Effector memory CD4-positive, alpha-beta T cell (primary cell): ENCODE results near the gene WDR45B.

Experiments
- DNase-seq, 3 donors: peaks; one replicate each; pipeline ENCODE4 v3.0.0-alpha.2; 2020
- H3K27ac ChIP-seq: 2 replicates; pipeline ENCODE4 v1.7.0; 2013; ENCODE audit warnings: mild to moderate bottlenecking, low read length, moderate library complexity; ENCODE audit not compliant: insufficient read depth, poor library complexity, severe bottlenecking
- H3K27me3 ChIP-seq: replicated peaks from 2 replicates; pipeline ENCODE4 v1.7.0; 2013; ENCODE audit warnings: mild to moderate bottlenecking, low read length; ENCODE audit not compliant: insufficient read depth, control insufficient read depth, poor library complexity, severe bottlenecking
- H3K36me3 ChIP-seq: 2 replicates; pipeline ENCODE4 v1.7.0; 2013; ENCODE audit warnings: mild to moderate bottlenecking, low read length, moderate library complexity; ENCODE audit not compliant: control insufficient read depth, insufficient read depth
- H3K4me1 ChIP-seq: 2 replicates; pipeline ENCODE4 v1.7.0; 2013; ENCODE audit warnings: low read length, mild to moderate bottlenecking; ENCODE audit not compliant: control insufficient read depth, insufficient read depth, poor library complexity, severe bottlenecking
- H3K4me3 ChIP-seq: 2 replicates; pipeline ENCODE4 v1.7.0; 2013; ENCODE audit warnings: low read length, low read depth, mild to moderate bottlenecking; ENCODE audit not compliant: insufficient read depth, poor library complexity, severe bottlenecking
- H3K9me3 ChIP-seq: 2 replicates; pipeline ENCODE4 v1.7.0; 2013; ENCODE audit warnings: mild to moderate bottlenecking, low read length, moderate library complexity; ENCODE audit not compliant: control insufficient read depth

The WDR45B gene

DNA sequence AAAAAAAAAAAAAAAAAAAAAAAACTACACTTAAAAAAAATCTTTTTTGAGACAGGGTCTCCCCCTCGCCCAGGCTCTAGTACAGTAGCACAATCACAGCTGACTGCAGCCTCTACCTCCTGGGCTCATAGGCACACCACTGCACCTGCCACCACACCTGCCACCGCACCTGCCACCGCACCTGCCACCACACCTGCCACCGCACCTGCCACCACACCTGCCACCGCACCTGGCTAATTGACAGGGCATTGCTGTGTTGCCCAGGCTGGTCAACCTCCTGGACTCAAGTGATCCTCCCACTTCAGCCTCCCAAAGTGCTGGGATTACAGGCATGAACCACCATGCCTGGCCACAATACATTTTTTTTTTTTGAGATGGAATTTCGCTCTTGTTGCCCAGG is 17.6 kb upstream of the WDR45B start:
- Histone ChIP-seq H3K36me3 (no peaks in the 10 kb centered on the region), H3K4me3 (no peak overlapping the region), H3K9me3 (no peaks in the 10 kb centered on the region), H3K4me1 (no peaks in the 10 kb centered on the region), H3K27me3 (no peaks in the 10 kb centered on the region), H3K27ac (no peak overlapping the region)
- no peak for DNase-seq

DNA sequence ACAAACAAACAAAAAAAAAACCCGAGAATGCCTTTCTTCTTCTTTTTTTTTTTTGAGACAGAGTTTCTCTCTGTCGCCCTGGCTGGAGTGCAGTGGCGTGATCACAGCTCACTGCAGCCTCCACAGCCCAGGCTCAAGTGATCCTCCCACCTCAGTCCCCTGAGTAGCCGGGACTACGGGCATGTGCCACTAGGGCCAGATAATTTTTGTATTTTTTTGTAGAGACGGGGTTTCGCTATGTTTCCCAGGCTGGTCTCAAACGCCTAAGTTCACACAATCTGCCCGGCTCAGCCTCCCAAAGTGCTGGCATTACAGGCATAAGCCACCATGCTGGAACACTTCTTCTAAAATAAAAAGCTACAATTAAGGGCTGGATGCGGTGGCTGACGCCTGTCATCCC is 17.0 kb upstream of the WDR45B start:
- Histone ChIP-seq H3K27me3 (no peaks in the 10 kb centered on the region), H3K9me3 (no peaks in the 10 kb centered on the region), H3K4me1 (no peaks in the 10 kb centered on the region), H3K27ac (no peak overlapping the region), H3K4me3 (no peak overlapping the region), H3K36me3 (no peaks in the 10 kb centered on the region)
- DNase-seq = no peak

DNA sequence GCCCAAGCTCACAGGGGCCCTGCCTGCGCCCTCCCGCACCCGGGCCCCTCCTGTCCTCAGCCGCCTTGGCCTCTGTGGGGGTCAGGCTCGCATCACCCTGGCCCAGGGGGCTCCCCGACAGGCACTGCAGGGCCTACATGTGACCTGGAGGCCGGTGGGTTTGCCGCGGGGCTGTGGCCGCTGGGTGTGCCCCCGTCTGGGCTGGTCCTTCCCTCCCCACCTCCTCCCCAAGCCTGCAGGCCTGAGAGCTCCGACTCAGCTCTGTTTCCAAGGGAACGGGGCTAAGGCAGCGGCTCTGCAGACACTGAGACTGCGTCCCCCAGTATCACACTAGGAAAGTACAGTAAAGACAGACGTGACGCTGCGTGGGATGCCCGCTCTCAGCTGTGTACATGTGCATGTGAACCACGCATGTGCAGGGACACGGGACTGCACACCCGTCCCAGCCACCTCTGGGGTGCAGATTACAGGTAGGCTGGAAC is 16.5 kb upstream of the WDR45B start:
- Histone ChIP-seq H3K27me3 (no peaks in the 10 kb centered on the region), H3K9me3 (no peaks in the 10 kb centered on the region), H3K4me3 (no peak overlapping the region), H3K27ac (no peak overlapping the region), H3K4me1 (no peaks in the 10 kb centered on the region), H3K36me3 (no peaks in the 10 kb centered on the region)
- no peak for DNase-seq

DNA sequence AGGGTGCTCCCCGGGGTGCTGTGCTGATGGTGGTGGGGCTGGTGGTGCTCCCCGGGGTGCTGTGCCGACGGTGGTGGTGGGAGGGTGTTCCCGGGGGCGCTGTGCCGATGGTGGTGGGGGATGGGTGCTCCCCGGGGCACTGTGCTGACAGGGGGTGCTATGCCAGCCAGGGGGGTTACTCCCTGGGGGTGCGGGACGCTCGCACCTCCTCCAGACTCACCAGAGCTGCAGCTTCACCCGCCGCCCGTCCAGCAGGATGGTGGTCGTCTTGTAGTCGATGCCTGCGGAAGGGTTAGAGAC is 16.0 kb upstream of the WDR45B start:
- no peaks in the 10 kb centered on the region for H3K36me3 ChIP-seq
- no peaks in the 10 kb centered on the region for H3K27me3 ChIP-seq
- H3K4me3 ChIP-seq = no peak overlapping the region
- no peak overlapping the region for H3K27ac ChIP-seq
- H3K9me3 ChIP-seq = no peaks in the 10 kb centered on the region
- no peak for DNase-seq
- no peaks in the 10 kb centered on the region for H3K4me1 ChIP-seq

DNA sequence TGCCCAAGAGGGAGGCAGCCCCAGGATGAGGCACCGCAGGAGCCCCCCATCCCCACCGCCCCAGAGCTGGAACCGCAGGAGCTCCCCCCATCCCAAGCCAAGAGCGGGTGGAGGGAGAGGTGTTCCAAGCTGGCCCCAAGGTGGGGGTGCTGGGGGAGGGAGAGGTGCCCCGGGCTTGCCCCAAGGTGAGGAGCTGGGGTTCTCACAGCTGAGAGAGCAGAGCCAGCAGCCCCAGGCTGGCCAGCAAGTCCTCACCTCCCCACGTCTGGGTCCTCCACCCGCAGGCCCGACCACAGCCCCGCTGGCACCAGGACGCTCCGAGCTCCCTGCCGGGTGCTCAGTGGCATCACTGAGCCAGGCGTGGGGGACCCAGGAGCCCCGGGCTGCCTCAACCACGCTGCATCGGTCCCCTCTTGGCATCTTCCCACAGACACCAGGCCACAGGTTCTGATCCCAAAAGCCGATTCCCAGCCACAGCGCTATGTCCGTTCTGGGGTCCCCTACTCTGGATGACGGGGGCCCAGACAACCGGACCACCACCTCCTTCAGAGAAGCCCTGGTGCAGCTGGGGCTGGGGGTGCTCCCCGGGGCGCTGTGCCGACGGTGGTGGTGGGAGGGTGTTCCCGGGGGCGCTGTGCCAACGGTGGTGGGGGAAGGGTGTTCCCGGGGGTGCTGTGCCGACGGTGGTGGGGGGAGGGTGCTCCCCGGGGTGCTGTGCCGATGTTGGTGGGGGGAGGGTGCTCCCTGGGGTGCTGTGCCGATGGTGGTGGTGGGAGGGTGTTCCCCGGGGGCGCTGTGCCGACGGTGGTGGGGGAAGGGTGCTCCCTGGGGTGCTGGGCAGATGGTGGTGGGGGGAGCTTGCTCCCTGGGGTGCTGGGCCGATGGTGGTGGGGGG is 15.4 kb upstream of the WDR45B start:
- Histone ChIP-seq H3K27ac (no peak overlapping the region), H3K4me1 (no peaks in the 10 kb centered on the region), H3K9me3 (no peaks in the 10 kb centered on the region), H3K27me3 (no peaks in the 10 kb centered on the region), H3K36me3 (no peaks in the 10 kb centered on the region), H3K4me3 (no peak overlapping the region)
- DNase-seq = no peak

DNA sequence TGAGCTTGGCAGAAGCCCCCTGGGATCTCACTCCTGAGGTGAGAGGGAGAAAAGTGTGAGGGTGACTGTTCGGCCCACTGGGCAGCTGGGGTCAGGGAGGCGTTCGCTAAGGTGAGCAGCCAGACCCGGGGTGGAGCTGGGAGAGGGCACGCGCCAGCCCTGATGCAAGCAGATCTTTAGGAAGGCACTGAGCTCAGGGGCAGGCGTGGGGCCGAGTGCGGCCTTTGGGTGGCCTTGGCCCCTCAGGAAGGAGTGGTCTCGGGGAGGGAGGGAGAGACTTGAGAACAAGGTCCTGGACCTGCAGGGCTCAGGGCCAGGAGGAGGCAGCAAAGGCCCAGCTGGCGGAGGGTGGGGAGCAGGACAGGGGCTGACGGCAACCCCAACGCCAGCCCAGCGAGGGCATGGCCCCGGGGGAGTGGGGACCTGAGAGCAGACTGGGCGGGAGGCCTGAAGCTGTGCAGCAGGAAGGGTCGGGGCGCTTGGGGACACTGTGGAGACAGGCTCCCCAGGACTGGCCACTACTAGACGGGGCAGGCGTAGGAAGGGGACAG is 14.5 kb upstream of the WDR45B start:
- H3K4me3 ChIP-seq = no peak overlapping the region
- H3K9me3 ChIP-seq = no peaks in the 10 kb centered on the region
- no peak for DNase-seq
- H3K27ac ChIP-seq = no peak overlapping the region
- H3K36me3 ChIP-seq = no peaks in the 10 kb centered on the region
- H3K27me3 ChIP-seq = no peaks in the 10 kb centered on the region
- no peaks in the 10 kb centered on the region for H3K4me1 ChIP-seq

DNA sequence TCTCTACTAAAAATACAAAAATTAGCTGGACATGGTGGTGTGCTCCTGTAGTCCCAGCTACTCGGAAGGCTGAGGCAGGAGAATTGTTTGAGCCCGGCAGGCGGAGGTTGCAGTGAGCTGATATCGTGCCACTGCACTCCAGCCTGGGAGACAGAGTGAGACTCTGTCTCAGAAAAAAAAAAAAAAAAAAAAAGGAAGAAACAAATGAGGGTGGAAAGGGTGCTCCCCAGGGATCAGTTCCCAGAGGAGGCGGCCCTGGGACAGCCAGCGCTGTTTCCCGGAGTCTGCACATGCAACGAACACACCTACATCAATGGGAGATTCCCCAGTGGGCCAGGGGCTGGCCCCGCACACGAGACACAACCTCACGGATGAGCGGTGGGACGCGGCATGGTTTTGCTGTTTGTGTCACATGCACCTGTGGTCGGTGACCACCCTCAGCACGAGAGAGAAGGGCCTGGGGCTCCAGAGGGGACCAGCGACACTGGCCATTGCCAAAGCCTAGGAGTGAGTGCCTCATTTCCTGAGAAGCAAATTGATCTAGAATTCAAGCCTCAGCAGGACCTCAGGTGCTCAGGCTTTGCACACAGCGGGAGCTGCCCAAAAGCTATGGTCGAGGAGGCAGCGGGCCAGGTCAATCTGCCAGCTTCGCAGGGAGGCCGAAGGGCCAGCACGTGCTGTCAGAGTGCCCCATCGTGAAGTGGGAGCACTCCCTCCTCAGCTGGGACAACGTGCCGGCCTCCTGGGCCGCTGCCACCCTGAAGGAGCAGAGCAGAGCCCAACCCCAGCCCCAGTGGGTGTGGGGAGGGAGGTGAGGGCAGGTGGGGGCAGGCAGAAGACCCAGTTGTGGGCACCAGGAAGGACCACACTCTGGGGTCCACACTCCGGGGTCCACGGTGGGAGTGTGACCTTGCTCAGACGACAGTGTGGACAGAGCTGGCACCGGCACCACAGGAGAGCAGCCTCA is 13.8 kb upstream of the WDR45B start:
- Histone ChIP-seq H3K27ac (no peak overlapping the region), H3K9me3 (no peaks in the 10 kb centered on the region), H3K27me3 (no peaks in the 10 kb centered on the region), H3K4me3 (no peak overlapping the region), H3K36me3 (no peaks in the 10 kb centered on the region), H3K4me1 (no peaks in the 10 kb centered on the region)
- no peak for DNase-seq

DNA sequence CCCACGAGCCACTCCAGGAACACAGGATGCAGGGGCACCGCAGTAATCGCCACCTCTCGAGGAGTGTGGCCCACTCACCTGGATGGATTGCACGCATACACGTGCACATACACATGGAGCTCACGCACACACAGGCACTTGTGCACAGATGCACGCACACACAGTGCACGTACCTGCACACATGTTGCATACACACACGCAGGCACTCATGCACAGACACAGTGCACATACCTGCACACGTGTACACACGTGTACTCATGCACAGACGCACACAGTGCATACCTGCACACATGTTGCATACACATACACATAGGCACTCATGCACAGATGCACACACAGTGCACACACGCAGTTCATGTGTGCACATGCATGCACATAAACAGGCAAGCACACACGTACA is 11.6 kb upstream of the WDR45B start:
- Histone ChIP-seq H3K27ac (no peak overlapping the region), H3K36me3 (no peaks in the 10 kb centered on the region), H3K4me3 (no peak overlapping the region), H3K9me3 (no peaks in the 10 kb centered on the region), H3K27me3 (no peaks in the 10 kb centered on the region), H3K4me1 (no peaks in the 10 kb centered on the region)
- no peak for DNase-seq

DNA sequence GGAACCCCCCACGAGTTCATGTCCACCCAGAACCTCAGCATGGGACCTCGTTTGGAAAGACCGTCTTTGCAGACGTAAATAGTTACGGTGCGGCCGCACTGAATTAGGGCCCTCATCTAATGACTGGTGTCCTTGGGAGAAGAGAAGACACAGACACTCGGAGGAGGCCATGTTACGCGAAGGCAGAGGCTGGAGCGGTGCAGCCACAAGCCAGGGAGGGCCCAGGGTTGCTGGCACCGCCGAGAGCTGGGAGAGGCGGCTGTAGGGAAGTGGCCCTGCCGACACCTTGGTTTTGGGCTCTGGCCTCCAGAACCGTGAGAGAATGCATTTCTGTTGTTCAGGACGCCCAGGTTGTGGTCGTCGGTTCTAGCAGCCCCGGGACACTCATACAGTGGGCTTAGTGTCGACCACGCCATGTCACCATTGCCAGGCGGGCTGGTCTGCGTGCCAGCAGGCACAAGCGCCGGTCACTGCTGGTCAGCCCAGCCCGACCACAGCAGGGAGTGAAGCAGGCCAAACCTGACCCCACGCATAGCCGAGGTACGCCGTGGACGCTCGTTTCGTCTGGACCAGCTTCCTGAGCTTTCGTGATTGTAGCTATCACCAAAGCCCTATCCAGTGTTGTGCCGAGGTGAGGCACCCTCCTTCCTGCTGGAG is 10.7 kb upstream of the WDR45B start:
- Histone ChIP-seq H3K4me1 (no peaks in the 10 kb centered on the region), H3K27me3 (no peaks in the 10 kb centered on the region), H3K36me3 (no peaks in the 10 kb centered on the region), H3K27ac (no peak overlapping the region), H3K4me3 (no peak overlapping the region), H3K9me3 (no peaks in the 10 kb centered on the region)
- DNase-seq = no peak
